ENCODE results near the gene EVI5.

DNA sequence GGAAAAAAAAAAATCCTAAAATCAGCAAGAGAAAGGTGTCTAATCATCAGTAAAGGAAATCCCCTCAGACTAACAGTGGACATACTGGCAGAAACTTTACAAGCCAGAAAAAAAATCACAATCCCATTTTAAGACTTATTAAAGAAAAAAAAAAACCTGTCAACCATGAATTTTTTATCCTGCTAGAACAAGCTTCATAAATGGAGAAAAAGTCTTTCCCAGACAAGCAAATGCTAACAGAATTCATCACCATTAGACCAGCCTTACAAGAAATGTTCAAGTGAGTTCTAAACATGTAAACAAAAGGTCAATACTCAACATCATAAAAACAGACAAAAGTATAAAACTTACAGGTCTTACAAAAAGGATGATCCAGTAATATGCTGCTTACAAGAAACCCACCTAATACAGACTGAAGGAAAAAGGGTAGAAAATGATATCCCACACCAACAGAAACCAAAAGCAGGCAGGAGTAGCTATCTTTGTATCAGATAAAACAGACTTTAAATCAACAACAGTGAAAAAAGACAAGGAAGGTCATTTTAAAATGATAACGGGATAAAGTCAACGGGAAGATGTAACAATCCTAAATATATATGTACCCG, 129.6 kb downstream of the EVI5 start:
- TF ChIP-seq, protein P1, sequence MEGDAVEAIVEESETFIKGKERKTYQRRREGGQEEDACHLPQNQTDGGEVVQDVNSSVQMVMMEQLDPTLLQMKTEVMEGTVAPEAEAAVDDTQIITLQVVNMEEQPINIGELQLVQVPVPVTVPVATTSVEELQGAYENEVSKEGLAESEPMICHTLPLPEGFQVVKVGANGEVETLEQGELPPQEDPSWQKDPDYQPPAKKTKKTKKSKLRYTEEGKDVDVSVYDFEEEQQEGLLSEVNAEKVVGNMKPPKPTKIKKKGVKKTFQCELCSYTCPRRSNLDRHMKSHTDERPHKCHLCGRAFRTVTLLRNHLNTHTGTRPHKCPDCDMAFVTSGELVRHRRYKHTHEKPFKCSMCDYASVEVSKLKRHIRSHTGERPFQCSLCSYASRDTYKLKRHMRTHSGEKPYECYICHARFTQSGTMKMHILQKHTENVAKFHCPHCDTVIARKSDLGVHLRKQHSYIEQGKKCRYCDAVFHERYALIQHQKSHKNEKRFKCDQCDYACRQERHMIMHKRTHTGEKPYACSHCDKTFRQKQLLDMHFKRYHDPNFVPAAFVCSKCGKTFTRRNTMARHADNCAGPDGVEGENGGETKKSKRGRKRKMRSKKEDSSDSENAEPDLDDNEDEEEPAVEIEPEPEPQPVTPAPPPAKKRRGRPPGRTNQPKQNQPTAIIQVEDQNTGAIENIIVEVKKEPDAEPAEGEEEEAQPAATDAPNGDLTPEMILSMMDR (IDR thresholded peaks at IDR 0.05): no peak
- no peak for TF ChIP-seq POLR2A (IDR thresholded peaks at IDR 0.05)

Data from tibial nerve (tissue), 3 donors.